Astrocyte (in vitro differentiated cells and primary cell): ENCODE data around the gene HBA1.

Experiments used
- EZH2 ChIP-seq: IDR thresholded peaks from 2 replicates; pipeline ENCODE4 v1.6.1; 2012; ENCODE audit warnings: mild to moderate bottlenecking, low read length, inconsistent platforms; ENCODE audit not compliant: insufficient read depth
- TF ChIP-seq, protein P1 (sequence below): IDR thresholded peaks from 2 replicates; pipeline ENCODE4 v1.5.1; 2011; ENCODE audit warnings: low read depth, mild to moderate bottlenecking, inconsistent platforms, low read length, moderate library complexity; ENCODE audit not compliant: insufficient read depth

DNA sequence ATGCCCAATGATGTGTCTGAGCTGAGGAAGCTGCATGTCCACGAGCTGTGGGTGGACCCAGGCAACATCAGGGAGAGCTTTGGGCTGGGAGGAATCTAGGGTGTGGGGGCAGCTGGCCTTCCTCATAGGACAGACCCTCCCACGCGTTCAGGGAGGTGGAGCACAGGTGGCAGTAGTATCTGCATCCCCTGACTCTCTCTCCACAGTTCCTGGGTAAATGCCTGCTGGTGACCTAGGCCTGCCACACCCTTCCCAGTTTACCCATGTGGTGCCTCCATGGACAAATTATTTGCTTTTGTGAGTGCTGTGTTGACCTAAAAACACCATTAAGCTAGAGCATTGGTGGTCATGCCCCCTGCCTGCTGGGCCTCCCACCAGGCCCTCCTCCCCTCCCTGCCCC is 7.5 kb upstream of the HBA1 start:
- TF ChIP-seq, protein P1, sequence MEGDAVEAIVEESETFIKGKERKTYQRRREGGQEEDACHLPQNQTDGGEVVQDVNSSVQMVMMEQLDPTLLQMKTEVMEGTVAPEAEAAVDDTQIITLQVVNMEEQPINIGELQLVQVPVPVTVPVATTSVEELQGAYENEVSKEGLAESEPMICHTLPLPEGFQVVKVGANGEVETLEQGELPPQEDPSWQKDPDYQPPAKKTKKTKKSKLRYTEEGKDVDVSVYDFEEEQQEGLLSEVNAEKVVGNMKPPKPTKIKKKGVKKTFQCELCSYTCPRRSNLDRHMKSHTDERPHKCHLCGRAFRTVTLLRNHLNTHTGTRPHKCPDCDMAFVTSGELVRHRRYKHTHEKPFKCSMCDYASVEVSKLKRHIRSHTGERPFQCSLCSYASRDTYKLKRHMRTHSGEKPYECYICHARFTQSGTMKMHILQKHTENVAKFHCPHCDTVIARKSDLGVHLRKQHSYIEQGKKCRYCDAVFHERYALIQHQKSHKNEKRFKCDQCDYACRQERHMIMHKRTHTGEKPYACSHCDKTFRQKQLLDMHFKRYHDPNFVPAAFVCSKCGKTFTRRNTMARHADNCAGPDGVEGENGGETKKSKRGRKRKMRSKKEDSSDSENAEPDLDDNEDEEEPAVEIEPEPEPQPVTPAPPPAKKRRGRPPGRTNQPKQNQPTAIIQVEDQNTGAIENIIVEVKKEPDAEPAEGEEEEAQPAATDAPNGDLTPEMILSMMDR, result no peak
- no peak for TF ChIP-seq EZH2
